CD4-positive, alpha-beta T cell treated with Interleukin-2 at 100 ng/mL for 4 hours (primary cell): ENCODE results near the gene MICAL3.
"Not testable (repeated sequence)": the region's sequence is repeated elsewhere in the genome, so short reads cannot be mapped to it uniquely, and the experiment has no call there.

ENCODE experiments used
- DNase-seq: peaks from one replicate; pipeline ENCODE4 v3.0.0-alpha.2; 2020; ENCODE audit warnings: low spot score

Gene MICAL3

DNA sequence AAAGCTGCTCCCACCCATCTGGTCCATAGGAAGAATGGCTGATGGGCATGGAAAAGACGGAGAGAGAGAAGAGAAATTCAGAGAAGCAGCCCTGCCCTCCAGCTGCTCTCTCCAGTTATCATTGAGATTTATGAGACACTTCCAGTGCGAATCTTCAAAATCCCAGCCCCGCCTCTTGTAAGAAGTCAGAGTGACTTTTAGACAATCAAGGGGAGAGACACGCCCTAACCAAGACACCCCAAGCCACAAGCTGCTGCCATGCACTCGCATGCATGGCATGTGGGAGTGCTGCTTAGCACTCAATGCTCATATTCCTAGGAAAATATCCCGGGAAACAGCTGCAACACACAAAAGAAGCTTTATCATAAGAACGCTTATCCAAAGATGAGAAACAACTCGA is 139.5 kb downstream of the MICAL3 start:
- no peak for DNase-seq

DNA sequence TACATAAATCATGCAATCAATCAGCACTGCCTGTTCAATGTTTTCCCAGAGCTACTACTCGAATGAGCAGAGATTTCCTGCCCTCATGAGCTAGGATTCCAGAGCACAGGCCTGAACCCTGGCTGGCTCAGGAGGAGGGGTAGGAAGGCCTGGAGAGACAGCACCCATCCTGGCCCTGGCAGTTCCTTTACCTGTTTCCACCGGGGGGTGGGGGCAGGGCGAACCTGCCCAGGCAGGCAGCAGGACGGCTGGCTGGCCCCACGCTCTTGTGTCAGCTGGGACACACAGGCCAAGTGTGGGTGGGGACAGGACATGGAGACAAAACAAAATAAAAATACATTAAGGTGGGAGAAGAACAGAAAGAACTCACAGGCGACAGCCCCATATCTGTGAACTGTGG is 140.3 kb downstream of the MICAL3 start:
- no peak for DNase-seq

DNA sequence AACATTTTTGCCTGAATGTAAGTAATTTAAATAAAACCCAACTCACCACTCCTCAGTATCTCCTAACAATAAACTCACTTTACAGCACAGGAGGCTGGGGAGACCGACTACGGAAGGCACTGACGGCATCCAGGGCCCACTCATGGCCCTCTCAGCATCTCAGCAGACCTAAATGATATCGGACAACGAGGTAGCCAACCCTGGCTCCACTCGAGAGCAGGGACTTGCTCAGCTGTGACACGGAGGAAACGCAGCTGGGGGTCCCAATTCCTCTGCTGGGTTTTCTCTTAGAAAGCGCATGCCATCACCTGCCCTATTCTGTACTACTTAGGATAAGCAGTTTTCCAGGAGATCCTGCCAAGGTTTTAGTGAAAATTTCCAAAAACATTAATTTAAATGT is 141.0 kb downstream of the MICAL3 start:
- DNase-seq: no peak

DNA sequence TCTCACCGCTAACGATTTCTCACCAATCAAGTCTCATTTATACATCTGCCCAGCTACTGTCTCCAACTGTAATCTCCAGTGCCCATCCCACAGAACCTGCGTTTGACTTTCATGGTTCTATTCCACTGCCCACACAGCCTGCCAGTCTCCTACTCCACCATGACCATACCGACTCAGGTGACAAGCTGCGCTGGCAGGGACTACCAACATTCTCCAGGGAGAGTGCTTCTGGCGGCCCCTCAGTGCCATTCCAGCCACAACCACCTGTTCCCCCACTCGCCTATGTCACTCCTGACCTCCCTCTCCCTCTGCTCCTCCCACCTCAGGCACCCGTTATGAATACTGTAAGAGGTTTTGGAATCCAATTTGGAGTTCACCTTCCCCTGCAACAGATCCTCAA is 141.6 kb downstream of the MICAL3 start:
- no peak for DNase-seq

DNA sequence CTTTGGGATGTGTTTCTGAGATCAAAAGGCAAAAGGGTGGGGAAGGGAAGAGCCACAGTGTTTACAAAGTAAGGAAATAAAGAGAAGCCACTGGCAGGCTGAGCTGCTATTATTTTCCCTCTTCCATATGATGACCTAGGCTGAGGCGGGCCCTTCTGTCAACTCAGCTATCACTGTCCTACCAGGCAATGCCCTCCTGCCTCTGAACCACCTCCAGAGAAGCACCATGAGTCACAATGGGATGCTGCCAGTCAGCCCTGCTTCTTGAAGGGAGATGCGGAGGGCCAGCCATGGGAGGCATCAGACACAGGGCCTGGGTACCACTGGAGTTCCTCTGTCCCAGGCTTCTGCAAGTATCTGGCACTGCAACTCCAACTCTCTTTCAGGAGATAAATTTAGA is 142.2 kb downstream of the MICAL3 start:
- DNase-seq: no peak

DNA sequence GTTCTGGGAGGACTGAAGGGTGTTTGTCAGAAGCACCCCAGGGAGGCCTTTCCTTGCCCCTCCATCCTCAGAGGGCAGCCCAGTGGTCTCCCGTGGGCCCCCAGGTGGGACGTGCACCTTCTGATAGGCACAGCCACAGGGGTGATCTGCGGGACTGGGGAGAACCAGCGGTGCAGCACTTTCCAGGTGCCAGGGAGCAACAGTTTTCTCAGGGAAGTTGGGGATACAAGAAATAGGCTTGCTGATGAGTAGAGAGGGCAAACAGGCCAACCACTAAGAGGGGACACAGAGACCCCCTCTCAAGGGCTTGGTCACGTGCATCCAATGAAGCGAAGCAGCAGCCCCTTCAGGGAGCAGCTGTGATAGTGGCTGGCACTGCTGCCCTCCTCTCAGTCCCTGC is 143.0 kb downstream of the MICAL3 start:
- no peak for DNase-seq

DNA sequence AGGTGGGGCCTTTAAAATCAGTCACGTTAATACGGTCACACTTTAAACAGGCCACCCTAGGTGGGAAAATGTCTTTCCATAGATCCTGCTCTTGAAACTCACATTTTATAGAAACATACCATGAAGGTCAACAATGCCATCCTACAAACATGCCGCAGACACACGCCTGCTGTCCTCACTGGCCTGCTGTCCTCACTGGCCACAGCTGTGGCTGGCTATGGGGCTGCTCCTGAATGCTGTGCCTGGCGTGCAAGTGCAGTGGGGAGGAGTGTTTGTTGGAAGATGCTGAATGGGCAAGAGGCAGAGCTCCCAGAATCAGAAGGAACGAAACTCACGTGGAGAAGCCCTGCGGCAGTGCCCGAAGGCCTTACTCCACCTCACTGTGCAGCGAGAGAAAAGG is 143.9 kb downstream of the MICAL3 start:
- no peak for DNase-seq

DNA sequence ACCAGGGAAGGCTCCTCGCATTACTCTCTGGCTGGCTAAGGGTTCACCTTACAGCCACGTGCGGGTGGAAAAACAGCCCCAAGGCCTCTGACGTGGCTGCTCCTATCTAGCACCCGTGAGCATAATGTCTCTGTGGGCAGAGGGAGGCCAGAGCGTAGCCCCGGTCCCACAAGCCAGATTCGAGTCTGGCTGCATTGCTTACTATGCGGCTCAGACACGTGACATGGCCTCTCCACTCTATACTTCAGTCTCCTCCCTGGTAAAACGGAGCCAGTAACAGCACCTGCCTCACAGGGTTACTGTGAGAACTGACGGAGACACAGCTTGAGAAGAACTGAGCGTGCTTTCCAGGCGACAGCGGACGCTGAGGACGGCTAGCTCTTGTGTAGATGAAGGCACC is 144.3 kb downstream of the MICAL3 start:
- DNase-seq: no peak

DNA sequence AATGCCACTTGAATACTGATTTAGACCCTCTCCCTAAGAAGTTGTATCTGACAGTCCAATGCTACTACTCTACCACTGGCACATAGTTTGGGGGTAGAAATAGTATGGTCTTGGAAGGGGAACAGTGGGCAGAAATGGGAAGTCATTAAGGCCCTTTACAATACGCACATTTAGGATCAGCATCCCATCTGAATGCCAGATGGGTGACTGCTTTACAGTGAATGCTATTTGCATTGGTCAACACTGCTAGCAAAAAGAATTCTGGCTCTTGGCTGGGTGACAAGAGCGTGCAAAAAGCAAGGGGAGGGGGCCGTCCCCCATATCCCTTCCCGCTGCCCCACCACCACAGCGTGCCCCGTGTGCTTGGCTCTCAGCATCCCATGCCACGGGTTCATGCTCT is 145.4 kb downstream of the MICAL3 start:
- no peak for DNase-seq

DNA sequence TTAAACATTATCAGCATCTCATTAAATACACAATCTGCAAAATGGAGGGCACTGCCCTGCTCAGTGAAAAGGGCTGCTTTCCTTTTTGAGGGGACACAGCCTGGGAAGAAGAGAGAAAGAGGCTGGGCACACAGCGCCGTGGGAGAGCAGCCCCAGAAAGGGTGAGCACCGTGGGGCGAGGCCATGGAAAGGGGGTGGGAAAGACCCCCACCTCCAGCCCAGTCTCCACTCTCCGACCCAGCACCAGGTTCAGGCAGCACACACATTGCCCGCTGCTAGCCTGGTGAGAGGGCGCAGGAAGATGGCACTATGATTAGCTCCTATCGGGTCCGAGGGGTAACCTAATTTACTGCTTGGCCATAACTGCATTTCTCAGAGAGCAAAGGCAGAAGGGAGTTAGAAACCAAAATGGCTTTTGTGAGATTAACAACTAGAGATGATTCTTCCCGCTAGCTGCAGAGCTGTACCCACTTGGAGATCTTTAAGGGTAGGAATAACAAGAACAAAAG is 146.1 kb downstream of the MICAL3 start:
- no peak for DNase-seq

DNA sequence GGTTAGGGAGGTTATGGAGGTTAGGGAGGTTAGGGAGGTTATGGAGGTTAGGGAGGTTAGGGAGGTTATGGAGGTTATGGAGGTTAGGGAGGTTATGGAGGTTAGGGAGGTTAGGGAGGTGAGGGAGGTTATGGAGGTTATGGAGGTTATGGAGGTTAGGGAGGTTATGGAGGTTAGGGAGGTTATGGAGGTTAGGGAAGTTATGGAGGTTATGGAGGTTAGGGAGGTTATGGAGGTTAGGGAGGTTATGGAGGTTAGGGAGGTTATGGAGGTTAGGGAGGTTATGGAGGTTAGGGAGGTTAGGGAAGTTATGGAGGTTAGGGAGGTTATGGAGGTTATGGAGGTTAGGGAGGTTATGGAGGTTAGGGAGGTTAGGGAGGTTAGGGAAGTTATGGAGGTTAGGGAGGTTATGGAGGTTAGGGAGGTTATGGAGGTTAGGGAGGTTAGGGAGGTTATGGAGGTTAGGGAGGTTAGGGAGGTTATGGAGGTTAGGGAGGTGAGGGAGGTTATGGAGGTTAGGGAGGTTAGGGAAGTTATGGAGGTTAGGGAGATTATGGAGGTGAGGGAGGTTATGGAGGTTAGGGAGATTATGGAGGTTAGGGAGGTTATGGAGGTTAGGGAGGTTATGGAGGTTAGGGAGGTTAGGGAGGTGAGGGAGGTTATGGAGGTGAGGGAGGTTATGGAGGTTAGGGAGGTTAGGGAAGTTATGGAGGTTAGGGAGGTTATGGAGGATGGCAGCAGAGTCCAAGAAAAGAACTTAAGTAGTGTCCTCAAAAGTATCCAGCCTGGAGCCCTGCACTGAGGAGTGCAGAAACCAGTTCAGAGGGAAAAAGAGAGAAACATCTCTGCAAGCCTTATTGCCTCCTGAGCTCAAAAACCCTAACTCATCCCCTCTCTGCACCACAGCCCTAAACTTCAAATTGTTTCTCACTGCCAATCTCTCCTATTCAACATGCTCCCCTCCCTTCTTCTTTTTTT is 147.2 kb downstream of the MICAL3 start:
- not testable (repeated sequence) for DNase-seq

DNA sequence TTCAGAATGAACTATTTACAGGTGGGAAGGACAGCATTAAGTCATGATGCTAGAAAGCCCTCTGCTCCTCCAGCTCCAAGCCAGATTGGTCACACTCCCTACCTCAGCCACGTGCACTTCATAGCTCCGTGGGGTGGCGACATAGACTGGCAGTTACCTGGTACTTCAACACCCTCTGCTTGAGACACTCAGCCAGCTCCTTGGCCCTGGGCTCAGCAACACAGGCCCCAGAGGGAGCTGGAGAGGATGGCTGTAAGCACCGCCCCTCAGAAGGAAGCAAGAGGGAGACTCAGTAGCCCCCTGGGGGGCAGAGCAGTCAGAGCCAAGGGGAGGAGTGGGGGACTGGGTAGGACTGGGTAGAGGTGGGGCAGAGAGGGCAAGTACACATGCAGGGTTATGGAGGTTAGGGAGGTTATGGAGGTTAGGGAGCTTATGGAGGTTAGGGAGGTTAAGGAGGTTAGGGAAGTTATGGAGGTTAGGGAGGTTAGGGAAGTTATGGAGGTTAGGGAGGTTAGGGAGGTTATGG is 148.0 kb downstream of the MICAL3 start:
- DNase-seq: no peak

DNA sequence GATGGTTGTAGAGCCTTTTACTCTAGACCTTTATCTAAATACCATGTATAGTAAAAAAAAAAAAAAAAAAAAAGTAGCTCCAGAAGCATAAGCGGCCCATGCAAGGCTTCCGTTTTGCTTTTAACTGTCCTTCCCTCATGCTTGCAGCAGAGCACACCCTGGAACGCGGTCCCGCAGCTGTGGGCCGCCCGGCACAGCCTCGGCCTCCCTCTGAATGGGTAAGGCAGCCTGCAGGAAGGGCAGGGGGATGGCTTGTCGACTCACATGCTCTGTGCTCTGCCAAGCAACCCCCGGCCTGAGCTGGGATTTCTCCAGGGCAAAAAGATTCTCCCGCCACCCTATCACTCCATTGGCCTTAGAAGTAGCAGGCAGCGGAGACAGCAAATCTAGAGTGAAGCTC is 148.7 kb downstream of the MICAL3 start:
- no peak for DNase-seq

DNA sequence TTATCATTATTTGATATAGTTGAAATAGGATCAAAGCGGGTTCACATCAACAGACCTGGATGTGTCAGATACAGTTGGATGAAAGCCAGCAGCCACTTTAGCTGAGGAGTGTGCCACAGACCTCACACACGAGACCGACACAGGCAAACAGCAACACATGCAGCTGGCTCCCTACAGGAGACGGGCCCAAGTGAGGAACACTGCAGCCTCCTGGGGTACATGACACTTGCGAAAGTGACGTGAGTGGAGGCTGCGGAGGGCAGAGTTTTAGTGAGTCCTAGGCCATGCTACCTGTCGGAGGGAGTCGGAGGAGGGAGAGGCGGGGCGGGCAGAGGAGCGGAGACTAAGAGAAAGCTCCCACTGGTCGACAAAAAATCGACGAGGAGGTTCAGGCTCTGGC is 149.2 kb downstream of the MICAL3 start:
- DNase-seq: no peak

DNA sequence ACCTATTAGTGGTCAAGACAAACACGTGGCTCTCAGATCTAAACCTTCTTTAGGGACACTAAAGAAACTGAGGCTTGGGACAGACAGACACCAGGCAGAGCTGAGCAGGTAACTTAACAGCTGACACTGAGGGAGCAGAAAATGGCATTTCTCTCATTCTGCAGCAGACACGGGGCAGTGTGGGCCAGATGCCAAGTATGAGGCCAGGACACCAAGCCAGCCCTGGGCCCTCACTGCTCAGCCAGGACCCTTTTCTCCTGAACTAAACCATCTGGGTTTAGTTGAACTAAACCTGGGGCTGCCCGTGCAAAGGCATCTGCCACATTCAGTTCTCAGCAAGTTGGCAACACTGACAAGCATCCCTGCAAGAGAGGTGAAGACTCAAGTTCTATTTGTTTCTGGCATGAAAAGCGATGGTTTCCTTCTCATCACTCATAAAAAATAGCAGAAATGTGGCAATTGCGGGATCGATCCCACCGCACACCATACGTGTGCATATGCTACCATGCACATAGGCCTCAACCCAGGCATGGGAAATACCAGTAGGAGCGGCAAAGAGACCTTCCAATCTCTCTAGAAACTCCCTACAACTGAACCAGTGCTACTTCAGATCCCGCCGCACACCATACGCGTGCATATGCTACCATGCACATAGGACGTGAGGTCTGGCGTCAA is 150.0 kb downstream of the MICAL3 start:
- no peak for DNase-seq

DNA sequence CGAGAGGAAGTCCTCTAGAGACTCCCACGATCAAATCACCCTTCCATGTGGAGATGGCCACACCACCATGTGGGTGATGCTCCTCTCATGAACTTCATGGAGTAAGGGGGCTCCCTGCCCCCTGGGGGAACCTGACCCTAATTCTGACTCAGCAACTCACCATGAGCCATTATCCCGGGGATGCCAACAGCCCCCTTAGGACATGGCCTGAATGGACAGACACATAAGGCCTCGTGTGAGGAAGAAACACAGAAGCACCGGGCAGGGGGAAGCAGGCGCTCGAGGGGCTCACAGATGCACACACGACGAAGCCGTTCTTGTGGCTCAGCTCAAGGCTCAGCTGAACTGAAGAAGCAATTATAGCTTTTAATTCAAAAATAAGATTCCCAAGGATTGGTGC is 150.6 kb downstream of the MICAL3 start:
- no peak for DNase-seq

DNA sequence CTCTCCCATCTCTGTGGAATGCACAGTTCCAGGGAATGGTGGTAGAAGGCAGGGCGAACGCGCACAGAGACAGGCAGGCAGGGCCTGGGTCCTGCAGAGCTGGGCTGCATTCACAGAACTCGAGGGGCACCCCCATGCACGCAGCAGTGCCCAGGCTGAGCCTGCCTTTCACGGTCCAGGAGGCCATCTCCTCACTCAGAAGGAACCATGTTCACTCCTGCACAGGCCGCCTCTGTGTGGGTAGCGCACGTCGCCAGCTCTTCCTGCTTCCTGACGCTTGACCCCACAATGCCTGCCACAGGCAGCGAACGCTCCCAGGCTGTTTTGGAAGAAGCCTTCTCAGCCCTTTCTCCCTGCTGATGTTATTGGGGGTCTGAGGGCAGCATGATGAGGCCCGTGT is 151.2 kb downstream of the MICAL3 start:
- no peak for DNase-seq

DNA sequence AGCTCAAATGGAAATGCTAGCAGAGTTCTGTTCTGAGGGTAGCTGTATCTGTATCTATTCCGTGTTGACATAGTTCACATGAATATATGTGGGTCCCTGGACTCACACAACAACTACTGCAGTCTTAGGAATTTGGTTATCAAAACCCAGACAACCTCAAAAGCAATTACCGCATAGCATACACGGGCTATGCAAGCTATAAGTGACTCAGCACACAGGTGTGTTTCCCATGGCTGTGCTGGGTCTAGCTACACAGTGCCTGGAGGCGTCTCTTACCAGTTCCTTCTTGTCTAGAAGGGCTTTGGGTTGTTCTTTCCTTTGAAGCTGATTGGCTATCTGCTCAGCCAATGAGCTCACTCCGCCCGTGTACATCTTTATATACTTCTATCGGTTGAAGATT is 151.9 kb downstream of the MICAL3 start:
- DNase-seq: no peak

DNA sequence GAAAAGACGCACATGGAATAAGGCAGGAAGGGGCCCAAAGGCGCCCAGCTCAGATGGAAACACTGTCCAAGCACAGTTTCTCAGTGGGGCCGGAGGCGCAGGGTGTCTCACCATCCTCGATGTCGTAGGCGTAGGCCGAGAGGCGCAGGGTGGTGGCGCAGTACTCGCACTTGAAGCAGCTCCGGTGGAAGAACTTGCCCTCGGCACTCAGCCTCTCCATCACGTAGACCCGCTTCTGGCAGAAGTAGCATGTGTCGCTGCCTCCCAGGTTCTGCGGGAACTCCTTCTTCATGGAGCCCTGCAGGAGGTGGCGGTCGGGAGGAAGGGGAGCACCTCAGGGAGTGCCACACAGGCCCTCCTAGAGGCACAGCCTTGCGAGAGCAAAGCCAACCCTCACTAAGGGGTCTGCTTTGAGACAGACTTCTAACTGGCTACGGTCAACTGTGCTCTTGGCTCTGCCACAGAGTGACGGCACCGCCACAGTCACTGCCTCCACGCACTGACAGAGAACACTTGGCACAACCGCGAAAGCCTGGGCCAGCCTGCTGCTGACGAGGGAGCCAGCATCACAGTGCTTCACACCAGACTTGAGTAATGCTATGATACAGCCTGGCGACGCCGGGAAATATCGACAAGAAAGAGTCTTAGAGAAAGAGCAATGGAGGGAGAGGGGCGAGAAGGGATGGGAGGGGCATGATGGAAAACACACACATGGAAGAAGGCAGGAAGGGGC is 152.5 kb downstream of the MICAL3 start:
- DNase-seq: no peak

DNA sequence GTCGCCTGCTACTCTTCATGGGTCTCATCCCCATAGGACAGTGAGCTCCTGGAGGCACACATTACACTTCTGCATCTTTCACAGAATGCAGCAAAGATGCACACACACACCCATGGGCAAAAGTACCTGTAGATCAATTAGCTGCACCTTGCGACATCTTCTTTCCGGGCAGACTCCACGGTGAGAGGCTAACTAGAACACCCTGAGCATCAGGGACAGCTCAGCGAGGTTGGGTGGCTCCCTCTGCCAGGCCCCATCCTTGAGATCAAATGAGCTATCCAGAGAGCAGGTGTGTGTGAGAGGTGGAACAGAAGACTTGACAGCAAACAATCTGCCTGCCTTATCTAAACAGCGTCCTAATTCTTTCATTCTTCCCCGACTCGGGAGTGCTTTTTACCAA is 154.0 kb downstream of the MICAL3 start:
- DNase-seq: no peak

DNA sequence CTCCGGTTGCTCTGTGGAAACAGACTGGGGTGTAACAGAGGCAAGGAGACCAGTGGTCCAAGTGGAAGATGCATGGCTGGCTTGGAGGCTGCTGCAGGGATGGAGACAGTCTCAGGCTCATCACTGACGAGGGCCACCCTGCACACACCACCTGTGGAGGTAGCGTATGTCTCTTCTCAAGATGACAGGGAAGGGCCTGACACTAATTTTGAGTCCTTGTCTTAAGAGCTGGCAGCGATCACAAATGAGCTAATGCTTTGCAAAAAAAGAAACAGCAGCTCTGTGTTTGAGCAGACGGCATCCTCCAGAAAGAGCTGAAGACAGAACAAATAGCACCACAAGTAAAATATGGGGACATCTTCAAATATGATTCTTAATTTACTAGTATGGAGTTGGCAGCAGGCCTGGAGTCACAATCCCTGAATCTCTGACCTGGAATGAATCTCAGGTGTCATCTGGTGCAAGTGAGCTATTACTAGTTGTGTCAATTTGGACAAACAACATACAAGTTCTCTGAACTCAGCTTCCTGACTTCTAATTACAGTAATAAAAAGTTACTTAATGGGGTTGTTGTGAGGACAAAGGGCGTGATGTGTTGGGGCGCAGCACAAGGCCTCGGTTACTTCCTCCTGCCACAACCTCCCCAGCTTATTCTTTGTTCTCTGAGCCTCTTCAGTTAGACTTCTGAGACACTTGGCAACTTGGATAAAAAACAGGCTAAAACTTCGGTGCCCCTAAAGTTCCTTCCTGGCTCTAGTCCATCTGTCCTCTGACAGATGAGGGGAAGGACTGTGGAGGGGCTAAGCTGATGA is 154.9 kb downstream of the MICAL3 start:
- DNase-seq: no peak

DNA sequence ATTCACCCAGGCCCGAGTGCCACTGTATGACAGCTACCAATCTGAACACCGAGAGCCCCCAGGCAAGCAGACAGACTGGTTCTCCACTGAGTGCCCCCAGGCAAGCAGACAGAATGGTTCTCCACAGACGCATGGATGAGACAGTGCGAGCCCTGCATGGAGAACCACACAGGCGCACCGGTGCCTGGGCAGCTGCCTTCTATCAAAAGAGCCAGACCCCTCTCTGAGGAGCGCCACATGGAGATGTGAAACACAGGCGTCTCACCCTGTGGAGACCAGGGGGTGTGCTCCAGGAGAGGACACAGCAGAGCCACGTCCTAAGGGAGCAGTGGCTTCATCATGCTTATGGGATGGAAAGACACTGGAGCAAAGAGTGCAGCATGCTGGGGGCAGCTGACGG is 155.6 kb downstream of the MICAL3 start:
- no peak for DNase-seq
